ENCODE measurements around the gene LRCH3.

DNA sequence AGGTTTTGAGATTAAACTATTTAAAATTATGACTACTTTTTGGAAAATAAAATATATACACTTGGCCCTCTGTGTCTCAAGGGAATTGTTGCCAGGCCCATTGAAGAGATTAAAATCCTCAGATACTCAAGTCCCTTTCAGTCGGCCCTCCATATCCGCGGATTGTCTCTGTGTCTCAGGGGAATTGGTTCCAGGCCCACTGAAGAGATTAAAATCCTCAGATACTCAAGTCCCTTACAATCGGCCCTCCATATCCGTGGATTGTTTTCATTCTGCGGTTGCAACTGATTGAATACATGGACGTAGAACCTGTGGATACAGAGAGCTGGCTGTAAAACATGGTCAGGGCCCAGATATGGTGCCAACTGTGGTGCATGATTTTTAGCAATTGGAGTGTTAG, 15.7 kb upstream of the LRCH3 start:
- TF ChIP-seq CTCF (IDR thresholded peaks at IDR 0.05) (no peak), POLR2A (IDR thresholded peaks at IDR 0.05) (no peak), EP300 (IDR thresholded peaks at IDR 0.05) (no peak)

All from tibial nerve (tissue), 4 donors.